ENCODE results near the gene IL15.

The IL15 gene

GRCh38 chr4:141768954-141769353 is 132.6 kb downstream of the IL15 start:
- H3K9ac ChIP-seq (ENCODE audit: low read length), result no peak overlapping the region
- H3K27me3 ChIP-seq (ENCODE audit: low read depth, low read length), result no peaks in the 10 kb centered on the region
- H2AFZ ChIP-seq (ENCODE audit: low read depth, low read length), result no peak overlapping the region
- H3K27ac ChIP-seq (ENCODE audit: low read length), result no peak overlapping the region
- H4K20me1 ChIP-seq (ENCODE audit: insufficient read depth, low read length), result no peaks in the 10 kb centered on the region
- TF ChIP-seq EZH2phosphoT487 (IDR thresholded peaks at IDR 0.05; ENCODE audit: low read depth) (no peak), CTCF (IDR thresholded peaks at IDR 0.05; ENCODE audit: low read depth, low read length) (no peak)
- H3K4me2 ChIP-seq (ENCODE audit: low read length), result no peak overlapping the region
- no peaks in the 10 kb centered on the region for H3K36me3 ChIP-seq (replicated peaks; ENCODE audit: low read depth, low read length)
- H3K79me2 ChIP-seq (ENCODE audit: low read length), result no peaks in the 10 kb centered on the region
- no peak overlapping the region for H3K4me3 ChIP-seq (ENCODE audit: low read length)
- 0 out of 2 replicates have a peak, but pooled peaks cover under 1% of the 10 kb centered on the region for H3K4me1 ChIP-seq (ENCODE audit: low read length)
- no peaks in the 10 kb centered on the region for H3K9me3 ChIP-seq (ENCODE audit: insufficient read depth, low read length)

GRCh38 chr4:141771889-141772830 is 135.8 kb downstream of the IL15 start:
- no peaks in the 10 kb centered on the region for H3K27me3 ChIP-seq (ENCODE audit: low read depth, low read length)
- H3K9me3 ChIP-seq (ENCODE audit: insufficient read depth, low read length), result no peaks in the 10 kb centered on the region
- H3K36me3 ChIP-seq (replicated peaks; ENCODE audit: low read depth, low read length), result no peaks in the 10 kb centered on the region
- H3K27ac ChIP-seq (ENCODE audit: low read length), result no peak overlapping the region
- H3K4me2 ChIP-seq (ENCODE audit: low read length), result no peak overlapping the region
- peaks cover 7% of the 10 kb centered on the region; the same call in 1 of the 2 replicates for H3K4me1 ChIP-seq (ENCODE audit: low read length)
- no peaks in the 10 kb centered on the region for H4K20me1 ChIP-seq (ENCODE audit: insufficient read depth, low read length)
- peak overlapping the region; percentile 6; the same call in 1 of the 2 replicates for H2AFZ ChIP-seq (ENCODE audit: low read depth, low read length)
- TF ChIP-seq EZH2phosphoT487 (IDR thresholded peaks at IDR 0.05; ENCODE audit: low read depth) (no peak), CTCF (IDR thresholded peaks at IDR 0.05; ENCODE audit: low read depth, low read length) (no peak)
- no peak overlapping the region for H3K9ac ChIP-seq (ENCODE audit: low read length)
- no peaks in the 10 kb centered on the region for H3K79me2 ChIP-seq (ENCODE audit: low read length)
- H3K4me3 ChIP-seq (ENCODE audit: low read length), result no peak overlapping the region

- H3K9me3 ChIP-seq (ENCODE audit: insufficient read depth, low read length), result no peaks in the 10 kb centered on the region
- H3K9ac ChIP-seq (ENCODE audit: low read length), result no peak overlapping the region
- no peak overlapping the region for H3K4me3 ChIP-seq (ENCODE audit: low read length)
- H2AFZ ChIP-seq (ENCODE audit: low read depth, low read length), result no peak overlapping the region
- no peak for TF ChIP-seq CTCF (IDR thresholded peaks at IDR 0.05; ENCODE audit: low read depth, low read length)
- TF ChIP-seq EZH2phosphoT487 (IDR thresholded peaks at IDR 0.05; ENCODE audit: low read depth), result no peak
- H3K27ac ChIP-seq (ENCODE audit: low read length), result no peak overlapping the region
- H3K79me2 ChIP-seq (ENCODE audit: low read length), result no peaks in the 10 kb centered on the region
- H4K20me1 ChIP-seq (ENCODE audit: insufficient read depth, low read length), result no peaks in the 10 kb centered on the region
- H3K27me3 ChIP-seq (ENCODE audit: low read depth, low read length), result no peaks in the 10 kb centered on the region
- peaks cover 7% of the 10 kb centered on the region; the same call in 1 of the 2 replicates for H3K4me1 ChIP-seq (ENCODE audit: low read length)
- no peak overlapping the region for H3K4me2 ChIP-seq (ENCODE audit: low read length)
- H3K36me3 ChIP-seq (replicated peaks; ENCODE audit: low read depth, low read length), result no peaks in the 10 kb centered on the region
Observed at GRCh38 chr4:141772838-141773237, 136.5 kb downstream of the IL15 start.

GRCh38 chr4:141782205-141782604 is 145.8 kb downstream of the IL15 start:
- TF ChIP-seq EZH2phosphoT487 (IDR thresholded peaks at IDR 0.05; ENCODE audit: low read depth), result no peak
- no peak for TF ChIP-seq CTCF (IDR thresholded peaks at IDR 0.05; ENCODE audit: low read depth, low read length)
- no peaks in the 10 kb centered on the region for H4K20me1 ChIP-seq (ENCODE audit: insufficient read depth, low read length)
- H3K4me3 ChIP-seq (ENCODE audit: low read length), result no peak overlapping the region
- H3K9ac ChIP-seq (ENCODE audit: low read length), result no peak overlapping the region
- H3K79me2 ChIP-seq (ENCODE audit: low read length), result no peaks in the 10 kb centered on the region
- H3K36me3 ChIP-seq (replicated peaks; ENCODE audit: low read depth, low read length), result no peaks in the 10 kb centered on the region
- no peaks in the 10 kb centered on the region for H3K4me1 ChIP-seq (ENCODE audit: low read length)
- H3K4me2 ChIP-seq (ENCODE audit: low read length), result no peak overlapping the region
- no peaks in the 10 kb centered on the region for H3K27me3 ChIP-seq (ENCODE audit: low read depth, low read length)
- no peaks in the 10 kb centered on the region for H3K9me3 ChIP-seq (ENCODE audit: insufficient read depth, low read length)
- H3K27ac ChIP-seq (ENCODE audit: low read length), result no peak overlapping the region
- H2AFZ ChIP-seq (ENCODE audit: low read depth, low read length), result no peak overlapping the region
